HFFc6 (cell line): Measurements from ENCODE around the gene CRTC1. TPM values are rescaled to one million over a fixed set of nuclear protein-coding genes. Genes with fewer than 3 reads are reported as not detected.

ENCODE experiments used
- DNase-seq: peaks from one replicate; pipeline ENCODE4 v3.0.0-alpha.2; 2018
- H3K27ac Mint-ChIP-seq: 2 replicates; pipeline ENCODE4 v1.8.0; 2020; ENCODE audit warnings: mild to moderate bottlenecking, mixed read lengths
- H3K27me3 Mint-ChIP-seq: 2 replicates; pipeline ENCODE4 v1.8.0; 2021; ENCODE audit warnings: mild to moderate bottlenecking, moderate library complexity, mixed read lengths; ENCODE audit not compliant: insufficient read depth
- H3K36me3 Mint-ChIP-seq: 2 replicates; pipeline ENCODE4 v1.8.0; 2021; ENCODE audit warnings: low read depth, mixed read lengths
- H3K4me1 Mint-ChIP-seq: 2 replicates; pipeline ENCODE4 v1.8.0; 2020; ENCODE audit warnings: low read depth, mixed read lengths
- H3K4me3 Mint-ChIP-seq: 2 replicates; pipeline ENCODE4 v1.8.0; 2020; ENCODE audit warnings: mild to moderate bottlenecking, moderate library complexity, mixed read lengths
- H3K9me3 Mint-ChIP-seq: 2 replicates; pipeline ENCODE4 v1.8.0; 2020; ENCODE audit warnings: mild to moderate bottlenecking, mixed read lengths
- CTCF ChIP-seq: fragments of 200-600 bp; sonication (generic); IDR thresholded peaks from 2 replicates; pipeline ENCODE4 v1.5.0; 2021; ENCODE audit warnings: antibody characterized with exemption, mild to moderate bottlenecking
- total RNA-seq, 6 experiments: library from RNA; stranded (reverse); fragmentation: NEBNext Ultra II Directional; extraction: Animal tissue kit (Norgen Biotek cat#: 25700); gene quantifications; 2 replicates in 1 of 6; 3 replicates in 5 of 6; pipeline ENCODE4 v1.2.3, GENCODE V29; 2021

The CRTC1 gene
- total RNA-seq, 6 experiments from 2014 or later: 11.8 to 14.5 (median 13.4) TPM

- no peak for DNase-seq
- H3K4me1 Mint-ChIP-seq: peaks cover 42% of the 10 kb centered on the region
- no peak overlapping the region for H3K4me3 Mint-ChIP-seq
- no peak for TF ChIP-seq CTCF
- no peaks in the 10 kb centered on the region for H3K9me3 Mint-ChIP-seq
- peaks cover 4% of the 10 kb centered on the region; the same call in 1 of the 2 replicates for H3K36me3 Mint-ChIP-seq
- no peak overlapping the region for H3K27ac Mint-ChIP-seq
- no peaks in the 10 kb centered on the region; the same call in 1 of the 2 replicates for H3K27me3 Mint-ChIP-seq
These were observed 20.3 kb upstream of the CRTC1 start for GRCh38 chr19:18662972-18663732.

- Mint-ChIP-seq H3K27me3 (no peaks in the 10 kb centered on the region; the same call in 1 of the 2 replicates), H3K4me3 (no peak overlapping the region), H3K4me1 (peaks cover 33% of the 10 kb centered on the region), H3K36me3 (peaks cover 4% of the 10 kb centered on the region; the same call in 1 of the 2 replicates), H3K9me3 (no peaks in the 10 kb centered on the region), H3K27ac (no peak overlapping the region)
- no peak for TF ChIP-seq CTCF
- DNase-seq: no peak
These were observed 19.4 kb upstream of the CRTC1 start for GRCh38 chr19:18663940-18664530.

- Mint-ChIP-seq H3K27me3 (peaks cover 2% of the 10 kb centered on the region; the same call in 1 of the 2 replicates), H3K4me3 (no peak overlapping the region), H3K4me1 (peaks cover 25% of the 10 kb centered on the region), H3K9me3 (no peaks in the 10 kb centered on the region), H3K27ac (no peak overlapping the region), H3K36me3 (peaks cover 10% of the 10 kb centered on the region; the same call in 1 of the 2 replicates)
- TF ChIP-seq CTCF: no peak
- DNase-seq: no peak
These were observed 17.7 kb upstream of the CRTC1 start for GRCh38 chr19:18665771-18666202.

- Mint-ChIP-seq H3K27me3 (peaks cover 2% of the 10 kb centered on the region; the same call in 1 of the 2 replicates), H3K4me3 (no peak overlapping the region), H3K4me1 (peaks cover 20% of the 10 kb centered on the region), H3K9me3 (no peaks in the 10 kb centered on the region), H3K27ac (no peak overlapping the region), H3K36me3 (peaks cover 10% of the 10 kb centered on the region; the same call in 1 of the 2 replicates)
- no peak for TF ChIP-seq CTCF
- DNase-seq: no peak
These were observed 17.2 kb upstream of the CRTC1 start for GRCh38 chr19:18666317-18666716.

- no peak for TF ChIP-seq CTCF
- Mint-ChIP-seq H3K4me3 (no peak overlapping the region), H3K4me1 (peaks cover 16% of the 10 kb centered on the region), H3K36me3 (peaks cover 10% of the 10 kb centered on the region; the same call in 1 of the 2 replicates), H3K27me3 (peaks cover 4% of the 10 kb centered on the region), H3K27ac (no peak overlapping the region), H3K9me3 (no peaks in the 10 kb centered on the region)
- DNase-seq: no peak
These were observed 16.7 kb upstream of the CRTC1 start for GRCh38 chr19:18666784-18667183.
